HFF-Myc (cell line): ENCODE data around the gene ITGA5.

ENCODE experiments used
- DNase-seq: peaks from one replicate; pipeline ENCODE4 v3.0.0-alpha.2; 2011; ENCODE audit warnings: low read depth; ENCODE audit errors: extremely low read depth
- H3K4me3 ChIP-seq: replicated peaks from 2 replicates; pipeline ENCODE4 v1.5.1; 2011; ENCODE audit warnings: low read depth, mild to moderate bottlenecking, control low read depth, low read length
- TF ChIP-seq, protein P1 (sequence below): IDR thresholded peaks from 2 replicates; pipeline ENCODE4 v1.5.1; 2012; ENCODE audit warnings: mild to moderate bottlenecking, low read depth, low read length, control low read depth; ENCODE audit errors: missing control alignments

ITGA5 gene

DNA sequence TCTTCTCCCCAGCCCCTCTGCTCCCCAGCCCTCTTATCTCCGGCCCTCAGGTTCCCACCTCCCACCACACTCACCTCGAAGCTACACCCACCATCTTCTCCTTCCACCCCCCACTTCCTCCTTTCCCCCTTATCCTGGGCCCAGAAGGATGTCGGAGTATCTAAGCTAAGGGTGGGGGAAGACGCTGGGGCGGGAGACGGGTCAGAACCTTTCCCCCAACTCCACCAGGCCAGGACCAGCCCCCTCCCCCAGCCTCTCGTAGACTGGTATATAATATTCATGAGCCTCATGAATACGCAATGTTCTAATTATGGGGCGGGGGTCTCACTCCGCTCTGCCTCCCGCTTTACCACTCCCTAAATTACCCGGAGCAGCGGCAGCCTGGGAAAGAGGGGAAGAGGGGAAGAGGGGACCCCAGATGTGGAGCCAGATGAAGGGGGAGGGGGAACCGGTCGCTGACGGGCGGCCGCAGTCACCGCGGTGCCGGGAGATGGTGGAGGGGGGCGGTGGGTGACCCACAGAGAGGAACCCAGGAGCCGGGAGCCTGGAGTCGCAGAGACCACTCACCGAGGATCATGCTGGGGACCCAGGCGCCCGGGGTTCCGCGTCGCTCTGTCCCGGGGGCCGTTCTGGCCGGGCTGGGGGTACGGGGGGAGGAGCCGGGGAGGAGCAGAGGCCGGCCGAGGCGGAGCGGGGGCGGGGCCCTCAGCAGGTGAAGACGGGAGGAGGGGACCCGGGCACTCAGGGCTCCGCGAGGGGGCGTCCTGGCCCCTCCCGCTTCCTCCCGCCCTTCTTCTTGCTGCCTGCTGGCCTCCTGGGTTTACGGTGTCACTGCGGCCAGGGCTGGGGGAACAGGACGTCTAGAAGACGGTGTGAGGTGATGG, 28.2 kb downstream of the ITGA5 start:
- TF ChIP-seq, protein P1, sequence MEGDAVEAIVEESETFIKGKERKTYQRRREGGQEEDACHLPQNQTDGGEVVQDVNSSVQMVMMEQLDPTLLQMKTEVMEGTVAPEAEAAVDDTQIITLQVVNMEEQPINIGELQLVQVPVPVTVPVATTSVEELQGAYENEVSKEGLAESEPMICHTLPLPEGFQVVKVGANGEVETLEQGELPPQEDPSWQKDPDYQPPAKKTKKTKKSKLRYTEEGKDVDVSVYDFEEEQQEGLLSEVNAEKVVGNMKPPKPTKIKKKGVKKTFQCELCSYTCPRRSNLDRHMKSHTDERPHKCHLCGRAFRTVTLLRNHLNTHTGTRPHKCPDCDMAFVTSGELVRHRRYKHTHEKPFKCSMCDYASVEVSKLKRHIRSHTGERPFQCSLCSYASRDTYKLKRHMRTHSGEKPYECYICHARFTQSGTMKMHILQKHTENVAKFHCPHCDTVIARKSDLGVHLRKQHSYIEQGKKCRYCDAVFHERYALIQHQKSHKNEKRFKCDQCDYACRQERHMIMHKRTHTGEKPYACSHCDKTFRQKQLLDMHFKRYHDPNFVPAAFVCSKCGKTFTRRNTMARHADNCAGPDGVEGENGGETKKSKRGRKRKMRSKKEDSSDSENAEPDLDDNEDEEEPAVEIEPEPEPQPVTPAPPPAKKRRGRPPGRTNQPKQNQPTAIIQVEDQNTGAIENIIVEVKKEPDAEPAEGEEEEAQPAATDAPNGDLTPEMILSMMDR, result no peak
- no peak overlapping the region for H3K4me3 ChIP-seq
- no peak for DNase-seq

DNA sequence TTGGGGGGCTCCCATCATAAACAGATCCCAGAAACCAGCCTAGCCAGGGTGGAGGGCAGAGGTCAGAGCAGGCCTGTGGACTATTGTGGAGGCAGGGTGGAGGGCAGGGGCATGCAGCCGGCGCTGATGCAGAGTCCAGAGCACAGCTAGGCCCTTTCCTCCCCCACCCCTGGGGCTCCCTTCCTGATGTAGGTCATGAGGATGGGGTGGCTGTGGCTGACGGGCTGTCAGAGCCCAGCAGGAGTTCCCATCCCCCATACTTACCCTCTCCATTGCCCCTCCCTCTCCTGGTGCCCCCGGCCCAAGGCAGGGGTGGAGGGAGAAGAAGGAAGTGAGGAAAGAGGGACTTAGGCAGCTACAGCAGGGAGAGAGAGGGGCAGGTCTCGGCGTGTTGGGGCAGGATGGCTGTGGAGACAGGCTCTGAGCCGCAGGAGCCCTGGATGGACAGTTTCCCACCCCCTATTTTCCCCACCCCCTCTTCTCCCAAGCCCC, 28.8 kb downstream of the ITGA5 start:
- no peak overlapping the region for H3K4me3 ChIP-seq

DNA sequence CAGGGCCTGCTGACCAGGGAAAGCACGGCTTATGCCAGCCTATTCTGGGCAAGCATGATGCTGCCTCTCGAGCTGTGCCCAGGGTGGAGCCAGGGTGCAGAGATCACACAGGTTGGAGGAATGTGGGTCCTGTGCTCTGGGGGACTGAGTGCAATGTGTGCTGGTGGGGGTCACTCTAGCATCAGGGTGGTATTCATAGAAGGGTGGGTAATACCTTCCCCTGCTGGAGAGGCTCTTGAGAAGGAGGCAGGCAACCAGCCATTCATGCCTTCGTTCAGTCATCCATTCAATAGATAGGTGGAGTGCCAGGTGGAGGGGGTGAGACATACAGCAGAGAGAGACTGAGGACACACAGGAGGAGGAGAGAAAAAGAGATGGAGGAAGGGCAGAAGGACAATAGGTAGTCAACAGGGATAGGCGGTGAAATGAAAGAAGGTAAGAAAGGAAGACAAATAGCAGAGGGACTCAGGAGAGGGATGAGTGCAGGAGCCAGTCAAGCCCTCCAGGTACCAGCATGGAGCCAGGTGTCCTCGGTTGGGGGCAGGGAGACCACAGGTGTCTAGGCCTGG, 29.4 kb downstream of the ITGA5 start:
- TF ChIP-seq, protein P1, result no peak
- no peak for DNase-seq
- H3K4me3 ChIP-seq, result no peak overlapping the region

More for the DNA sequence above, 28.8 kb downstream of the ITGA5 start:
- no peak for DNase-seq
- TF ChIP-seq, protein P1, result no peak

DNA sequence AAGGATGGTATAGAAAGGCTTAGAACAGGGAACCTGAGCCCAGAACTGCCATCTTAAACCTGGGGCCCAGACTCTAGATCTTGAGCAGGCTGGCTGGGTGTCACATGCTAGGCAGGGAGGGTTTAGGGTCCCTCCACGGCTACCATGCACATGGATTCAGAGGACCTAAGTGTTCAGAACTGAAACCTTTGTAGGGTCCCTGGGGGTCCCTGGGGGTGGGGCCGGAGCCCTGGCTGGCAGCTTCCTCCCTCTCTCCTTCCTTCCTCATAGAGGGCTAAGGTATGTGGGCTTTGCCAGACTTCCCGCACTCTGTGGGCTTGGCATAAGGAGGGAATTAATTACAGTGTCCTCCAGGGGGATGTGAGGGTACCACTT, 29.9 kb downstream of the ITGA5 start:
- TF ChIP-seq, protein P1, result no peak
- H3K4me3 ChIP-seq, result no peak overlapping the region
- no peak for DNase-seq

DNA sequence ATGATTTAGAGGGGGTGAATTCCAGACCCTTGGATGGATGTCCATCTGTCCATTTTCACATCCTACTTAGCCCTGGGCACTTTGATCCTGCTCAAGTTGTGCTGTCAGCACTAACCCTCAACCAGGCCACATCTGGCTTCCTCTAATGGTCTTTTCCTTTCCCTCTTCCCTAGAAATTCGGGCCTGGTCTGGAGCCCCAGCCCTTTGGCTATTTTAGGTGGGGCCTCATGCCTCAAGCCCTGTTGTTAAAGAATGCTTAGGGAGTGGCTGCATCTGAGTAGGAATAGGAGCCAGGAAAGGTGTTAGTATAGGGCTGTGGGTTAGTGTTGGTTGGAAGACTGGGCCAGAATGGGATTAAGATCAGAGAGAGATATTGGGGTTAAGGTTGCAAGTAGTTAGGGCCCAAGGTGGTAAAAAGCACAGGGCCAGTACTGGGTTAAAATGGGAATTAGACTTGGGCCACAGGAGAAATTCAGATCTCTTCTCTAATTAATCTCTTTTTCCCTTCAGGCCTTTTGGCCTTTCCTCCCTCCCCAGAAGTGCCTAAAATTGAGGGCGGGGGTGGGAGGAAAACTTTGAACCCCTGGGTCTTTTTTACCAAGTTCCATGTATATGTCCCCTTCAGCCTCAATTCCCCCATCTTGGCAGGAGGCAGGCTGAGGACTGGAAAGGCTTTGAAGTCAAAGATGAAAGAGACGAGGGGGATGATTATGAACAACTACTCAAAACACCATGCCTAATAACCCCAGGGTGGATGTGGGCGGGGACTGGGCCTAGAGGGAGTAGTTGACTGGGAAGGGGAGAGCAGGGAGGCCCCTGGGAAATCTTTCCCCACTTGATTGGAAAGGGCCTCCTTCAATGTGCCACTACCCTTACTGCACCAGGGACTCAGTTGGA, 30.6 kb downstream of the ITGA5 start:
- TF ChIP-seq, protein P1, result no peak
- H3K4me3 ChIP-seq, result no peak overlapping the region
- DNase-seq, result no peak

DNA sequence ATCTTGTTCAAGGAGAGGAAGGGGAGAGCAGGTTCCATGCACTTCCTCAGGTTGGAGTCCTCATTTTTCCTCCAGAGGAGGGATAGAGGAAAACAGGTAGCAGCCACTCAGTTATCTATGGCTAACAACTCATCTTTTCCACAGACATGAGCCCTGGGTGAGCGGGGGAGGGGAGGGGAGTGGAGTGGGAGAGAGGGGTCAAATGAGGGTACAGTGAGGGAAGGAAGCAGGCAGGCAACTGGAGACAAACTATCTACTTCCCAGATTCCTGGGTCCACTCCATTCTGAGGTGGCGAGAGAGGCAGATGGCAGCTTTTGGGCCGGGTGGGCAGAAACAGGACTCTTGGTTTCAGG, 32.0 kb downstream of the ITGA5 start:
- H3K4me3 ChIP-seq, result no peak overlapping the region
- TF ChIP-seq, protein P1, result no peak
- no peak for DNase-seq
